NB4 (cell line): ENCODE results near the gene RDX.
"Not testable (repeated sequence)": the region's sequence is repeated elsewhere in the genome, so short reads cannot be mapped to it uniquely, and the experiment has no call there.

Experiments used
- DNase-seq: peaks from one replicate; pipeline ENCODE4 v3.0.0; 2010; ENCODE audit warnings: low read depth
- H3K4me3 ChIP-seq: one replicate; pipeline ENCODE4 v1.5.1; 2011; ENCODE audit warnings: mild to moderate bottlenecking, low read depth, low read length, moderate library complexity
- MYC ChIP-seq: IDR thresholded peaks from 2 replicates; pipeline ENCODE4 v1.6.1; 2011; ENCODE audit warnings: low read depth, low read length
- POLR2A ChIP-seq: IDR thresholded peaks from 2 replicates; pipeline ENCODE4 v1.6.1; 2011; ENCODE audit warnings: mild to moderate bottlenecking; ENCODE audit not compliant: insufficient read length; ENCODE audit errors: extremely low read depth
- TF ChIP-seq, protein P1 (sequence below): IDR thresholded peaks from 2 replicates; pipeline ENCODE4 v1.6.1; 2011; ENCODE audit warnings: low read depth, low read length
- TF ChIP-seq, protein P2 (sequence below): IDR thresholded peaks from one replicate; pipeline ENCODE4 v1.5.1; 2012; ENCODE audit warnings: low read depth, low read length

RDX gene

GRCh38 chr11:110283862-110284261 is 12.6 kb downstream of the RDX start:
- no peak for DNase-seq
- H3K4me3 ChIP-seq = no peak overlapping the region
- TF ChIP-seq MYC (no peak), POLR2A (no peak)
- TF ChIP-seq, protein P1, sequence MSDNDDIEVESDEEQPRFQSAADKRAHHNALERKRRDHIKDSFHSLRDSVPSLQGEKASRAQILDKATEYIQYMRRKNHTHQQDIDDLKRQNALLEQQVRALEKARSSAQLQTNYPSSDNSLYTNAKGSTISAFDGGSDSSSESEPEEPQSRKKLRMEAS = no peak
- TF ChIP-seq, protein P2, sequence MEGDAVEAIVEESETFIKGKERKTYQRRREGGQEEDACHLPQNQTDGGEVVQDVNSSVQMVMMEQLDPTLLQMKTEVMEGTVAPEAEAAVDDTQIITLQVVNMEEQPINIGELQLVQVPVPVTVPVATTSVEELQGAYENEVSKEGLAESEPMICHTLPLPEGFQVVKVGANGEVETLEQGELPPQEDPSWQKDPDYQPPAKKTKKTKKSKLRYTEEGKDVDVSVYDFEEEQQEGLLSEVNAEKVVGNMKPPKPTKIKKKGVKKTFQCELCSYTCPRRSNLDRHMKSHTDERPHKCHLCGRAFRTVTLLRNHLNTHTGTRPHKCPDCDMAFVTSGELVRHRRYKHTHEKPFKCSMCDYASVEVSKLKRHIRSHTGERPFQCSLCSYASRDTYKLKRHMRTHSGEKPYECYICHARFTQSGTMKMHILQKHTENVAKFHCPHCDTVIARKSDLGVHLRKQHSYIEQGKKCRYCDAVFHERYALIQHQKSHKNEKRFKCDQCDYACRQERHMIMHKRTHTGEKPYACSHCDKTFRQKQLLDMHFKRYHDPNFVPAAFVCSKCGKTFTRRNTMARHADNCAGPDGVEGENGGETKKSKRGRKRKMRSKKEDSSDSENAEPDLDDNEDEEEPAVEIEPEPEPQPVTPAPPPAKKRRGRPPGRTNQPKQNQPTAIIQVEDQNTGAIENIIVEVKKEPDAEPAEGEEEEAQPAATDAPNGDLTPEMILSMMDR = no peak

DNA sequence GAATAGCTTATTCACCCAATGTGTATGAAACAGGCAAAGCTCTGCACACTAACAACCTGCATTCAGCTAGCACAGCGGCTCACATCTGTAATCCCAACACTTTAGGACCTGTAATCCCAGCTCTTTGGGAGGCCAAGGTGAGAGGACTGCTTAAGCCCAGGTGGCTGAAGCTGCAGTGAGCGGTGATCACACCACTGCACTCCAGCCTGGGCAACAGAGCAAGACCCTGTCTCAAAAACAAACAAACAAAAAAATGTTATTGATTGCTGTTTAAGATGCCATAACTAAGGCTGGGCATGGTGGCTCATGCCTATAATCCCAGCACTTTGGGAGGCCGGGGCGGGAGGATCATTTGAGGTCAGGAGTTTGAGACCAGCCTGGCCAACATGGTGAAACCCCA is 15.8 kb downstream of the RDX start:
- not testable (repeated sequence) for H3K4me3 ChIP-seq, DNase-seq

DNA sequence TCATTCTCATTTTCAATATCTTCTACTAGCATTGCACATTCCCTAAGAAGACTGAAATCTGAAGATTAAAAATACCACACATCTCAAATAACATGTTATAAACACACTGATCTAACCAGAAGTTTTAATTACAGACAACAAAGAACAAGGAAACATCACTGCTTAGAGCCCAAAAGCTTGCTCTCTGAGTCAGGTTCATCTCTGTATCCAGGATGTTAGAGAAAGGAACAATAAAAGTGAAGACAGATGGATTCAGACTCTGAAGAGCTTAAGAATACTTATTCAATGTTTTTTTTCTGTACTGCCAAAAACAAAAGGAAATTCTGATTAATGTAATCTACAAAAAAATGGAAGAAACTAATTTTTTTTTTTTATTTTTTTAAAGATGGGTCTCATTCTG is 16.5 kb downstream of the RDX start:
- H3K4me3 ChIP-seq = no peak overlapping the region
- no peak for DNase-seq
- TF ChIP-seq POLR2A = no peak
- TF ChIP-seq, protein P1 = no peak
- TF ChIP-seq MYC = no peak

GRCh38 chr11:110272919-110273318 is 23.5 kb downstream of the RDX start:
- TF ChIP-seq MYC = no peak
- no peak for TF ChIP-seq POLR2A
- TF ChIP-seq, protein P1 = no peak
- TF ChIP-seq, protein P2 = no peak
- no peak overlapping the region for H3K4me3 ChIP-seq
- no peak for DNase-seq

GRCh38 chr11:110269996-110270395 is 26.4 kb downstream of the RDX start:
- DNase-seq = no peak

GRCh38 chr11:110268441-110268840 is 28.0 kb downstream of the RDX start:
- no peak overlapping the region for H3K4me3 ChIP-seq
- no peak for DNase-seq
- TF ChIP-seq, protein P2 = no peak
- TF ChIP-seq MYC (no peak), POLR2A (no peak)
- TF ChIP-seq, protein P1 = no peak

More at GRCh38 chr11:110269996-110270395, 26.4 kb downstream of the RDX start:
- TF ChIP-seq POLR2A = no peak
- TF ChIP-seq, protein P2 = no peak
- no peak for TF ChIP-seq MYC
- TF ChIP-seq, protein P1 = no peak
- no peak overlapping the region for H3K4me3 ChIP-seq

DNA sequence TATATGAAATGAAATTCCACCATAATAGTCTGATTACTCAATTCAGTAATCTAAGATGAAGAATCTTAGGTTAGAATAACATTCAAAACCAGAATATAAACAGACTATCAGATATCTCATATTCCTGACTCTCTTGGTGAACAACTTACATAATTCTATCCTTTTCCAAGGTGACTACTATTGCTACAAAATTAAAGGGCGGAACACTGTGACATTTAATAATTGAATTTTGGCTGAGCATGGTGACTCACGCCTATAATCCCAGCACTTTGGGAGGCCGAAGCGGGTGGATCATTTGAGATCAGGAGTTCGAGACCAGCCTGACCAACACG is 34.4 kb downstream of the RDX start:
- TF ChIP-seq, protein P2 = no peak
- TF ChIP-seq POLR2A (no peak), MYC (no peak)
- TF ChIP-seq, protein P1 = no peak
- DNase-seq = no peak
- H3K4me3 ChIP-seq = no peak overlapping the region
